Measurements from ENCODE around the gene IL11RA. TPM values are rescaled to one million over a fixed set of nuclear protein-coding genes. Genes with fewer than 3 reads are reported as not detected.

The IL11RA gene
- total and polyA plus RNA-seq, 7 experiments from 2014 or later = 8.5 to 185 (median 137) TPM

DNA sequence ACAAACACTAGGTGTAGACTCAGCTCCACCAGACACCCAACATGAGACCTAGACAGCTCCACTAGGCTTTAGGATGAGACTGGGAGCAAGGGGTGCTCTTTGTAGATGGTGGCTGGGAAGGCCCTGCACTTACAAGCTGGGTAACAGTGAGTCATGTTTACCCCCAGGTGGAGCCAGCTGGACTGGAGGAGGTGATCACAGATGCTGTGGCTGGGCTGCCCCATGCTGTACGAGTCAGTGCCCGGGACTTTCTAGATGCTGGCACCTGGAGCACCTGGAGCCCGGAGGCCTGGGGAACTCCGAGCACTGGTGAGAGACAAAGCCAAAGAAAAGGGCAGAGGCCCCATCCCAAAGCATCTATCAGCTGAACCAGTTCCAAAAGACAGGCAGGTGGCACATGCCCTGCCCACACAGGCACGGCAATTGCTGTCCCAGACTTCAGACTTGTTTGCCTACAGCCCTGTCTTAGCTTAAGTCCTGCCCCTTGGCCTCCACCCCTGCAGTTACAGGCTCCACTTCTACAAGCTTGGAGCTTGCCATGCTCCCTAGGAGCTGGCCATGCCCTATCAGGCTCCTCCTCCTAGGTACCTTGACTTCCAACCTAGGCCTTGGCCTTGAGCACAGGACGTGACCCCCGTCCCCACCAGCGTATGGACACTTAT is 7.7 kb downstream of the IL11RA start:
- no peak overlapping the region for H3K27ac Mint-ChIP-seq
- H3K4me3 Mint-ChIP-seq = no peak overlapping the region
- H3K9me3 Mint-ChIP-seq = no peaks in the 10 kb centered on the region
- H3K4me3 ChIP-seq (ENCODE audit: low read length) = no peak overlapping the region
- peaks cover 27 to 46% (median 38%) of the 10 kb centered on the region in 7 donors for H3K4me1 Mint-ChIP-seq
- peaks cover 28 to 31% of the 10 kb centered on the region in 2 donors for H3K4me1 ChIP-seq (ENCODE audit: control insufficient read depth in 2 of 2, insufficient read depth in 2 of 2, low read length in 2 of 2)
- no peaks in the 10 kb centered on the region for H3K27me3 Mint-ChIP-seq
- no peak for DNase-seq
- no peak overlapping the region for H3K27ac ChIP-seq (ENCODE audit: low read depth, low read length)
- H3K36me3 Mint-ChIP-seq = peaks cover 0 to 20% (median 12%) of the 10 kb centered on the region in 5 donors
- no peak for ATAC-seq
- intact Hi-C loops (cut with micrococcal nuclease) = loop anchor here (5.0 to 10.0 kb wide), 6 partner anchors 415 to 1495 kb away; partner anchors contain the start of genes HINT2 (in 2 of the 2), SPAG8 (in 2 of the 2), B4GALT1 (in 1 of the 2) and CREB3 (in 1 of the 2)
- ChIA-PET POLR2A (interaction anchor here (1.0 to 6.8 kb wide), 3 partner anchors 11 to 43 kb away, joined by 3 to 79 read pairs (median 7); partner anchors contain the start of genes GALT and SIGMAR1), CTCF (interaction anchor here (4.0 kb wide), 1 partner anchor 13 kb away, joined by 11 read pairs; the partner anchor contains the start of gene GALT)
- peaks cover 0 to 12% (median 0%) of the 10 kb centered on the region in 3 experiments for H3K36me3 ChIP-seq (ENCODE audit: control insufficient read depth in 2 of 3, insufficient read depth in 3 of 3, low read length in 3 of 3)
- H3K9me3 ChIP-seq (ENCODE audit: control insufficient read depth in 2 of 3, low read length in 3 of 3) = no peaks in the 10 kb centered on the region
- no peaks in the 10 kb centered on the region for H3K27me3 ChIP-seq (ENCODE audit: control insufficient read depth in 2 of 2, insufficient read depth in 2 of 2, low read length in 2 of 2)

DNA sequence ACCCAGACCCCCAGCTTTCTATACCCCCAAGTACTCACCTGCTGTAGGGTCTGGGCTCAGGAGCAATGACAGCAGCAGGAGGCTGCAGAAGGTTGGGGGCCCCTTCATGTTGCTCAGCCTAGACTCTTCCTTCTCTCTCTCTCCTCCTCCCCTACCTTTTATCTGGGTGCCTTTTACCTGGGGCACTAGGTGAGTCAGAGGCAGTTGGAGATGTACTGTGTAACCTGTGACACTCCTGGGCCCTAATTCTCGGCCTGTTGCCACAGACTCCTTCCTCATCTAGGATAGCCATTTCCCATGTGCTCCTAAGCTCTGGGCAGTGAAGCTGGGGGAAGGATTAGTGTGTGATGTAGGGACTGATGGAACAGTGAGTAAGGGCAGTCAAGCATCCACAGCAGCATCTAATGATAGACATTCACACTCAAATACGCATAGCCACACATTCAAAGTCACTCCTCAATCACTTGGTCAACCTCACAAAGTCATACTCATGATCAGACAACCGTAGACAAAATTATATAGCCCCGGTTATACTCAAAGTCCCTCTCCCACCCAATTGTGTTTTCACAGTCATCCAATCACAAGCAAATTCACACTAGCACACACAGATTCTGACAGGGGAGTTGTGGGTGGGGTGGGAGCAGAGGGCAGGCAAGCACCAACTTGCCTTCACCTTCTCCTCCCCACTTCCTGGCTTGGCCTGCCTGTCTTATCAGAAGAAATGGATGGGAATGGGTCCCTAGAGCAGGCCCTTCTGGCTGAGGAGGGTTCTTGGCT is 10.7 kb downstream of the IL11RA start, which contains the start of gene CCL27:
CCL27 (minus strand) TSS at position 132 of the 777 bp plus-strand sequence; CDS start at position 108, 24 bp downstream.
- Mint-ChIP-seq H3K9me3 (peaks cover 0 to 3% (median 0%) of the 10 kb centered on the region in 11 donors), H3K27ac (peak within 1 kb of the TSS; percentile 86 to 98 (median 97)), H3K4me1 (peaks cover 37 to 60% (median 50%) of the 10 kb centered on the region in 7 donors), H3K4me3 (peak within 1 kb of the TSS; percentile 43 to 97 (median 86)), H3K36me3 (peaks cover 0 to 27% (median 12%) of the 10 kb centered on the region in 5 donors), H3K27me3 (no peaks in the 10 kb centered on the region)
- no peak for ATAC-seq
- Histone ChIP-seq H3K27ac (ENCODE audit: low read depth, low read length) (peak within 1 kb of the TSS; percentile 74), H3K4me3 (ENCODE audit: low read length) (no peak within 1 kb of the TSS), H3K4me1 (ENCODE audit: control insufficient read depth in 2 of 2, insufficient read depth in 2 of 2, low read length in 2 of 2) (peaks cover 33 to 40% of the 10 kb centered on the region in 2 donors), H3K9me3 (ENCODE audit: control insufficient read depth in 2 of 3, low read length in 3 of 3) (no peaks in the 10 kb centered on the region), H3K36me3 (ENCODE audit: control insufficient read depth in 2 of 3, insufficient read depth in 3 of 3, low read length in 3 of 3) (peaks cover 0 to 15% (median 0%) of the 10 kb centered on the region in 3 experiments), H3K27me3 (ENCODE audit: control insufficient read depth in 2 of 2, insufficient read depth in 2 of 2, low read length in 2 of 2) (no peaks in the 10 kb centered on the region)
- no peak for DNase-seq
- intact Hi-C loops (cut with micrococcal nuclease) = loop anchor here (5.0 to 10.0 kb wide), 6 partner anchors 412 to 1498 kb away; partner anchors contain the start of genes HINT2 (in 2 of the 2), SPAG8 (in 2 of the 2), B4GALT1 (in 1 of the 2) and CREB3 (in 1 of the 2)
- ChIA-PET CTCF (interaction anchor here (0.7 to 6.0 kb wide), 6 partner anchors 15 to 59 kb away, joined by 3 to 50 read pairs (median 4); partner anchors contain the start of genes GALT and RPP25L), POLR2A (interaction anchor here (0.6 to 6.8 kb wide), 7 partner anchors 10 to 51 kb away, joined by 3 to 79 read pairs (median 5); partner anchors contain the start of genes GALT, RPP25L and SIGMAR1)

DNA sequence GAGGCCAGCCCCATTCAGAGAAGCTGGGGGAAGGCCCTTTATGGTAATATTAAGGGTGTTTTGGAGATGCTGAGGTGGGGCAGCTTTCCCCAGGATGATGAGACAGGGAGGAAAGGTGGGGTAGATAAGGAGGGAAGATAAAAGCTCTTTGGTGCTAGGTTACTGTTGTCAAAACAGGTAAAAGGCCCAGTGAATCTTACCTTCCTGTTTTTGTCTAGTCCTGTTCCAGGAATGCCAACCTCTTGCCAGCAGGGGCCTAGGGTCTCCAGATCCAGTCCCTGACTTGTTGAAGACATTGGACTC is 11.3 kb downstream of the IL11RA start:
- Mint-ChIP-seq H3K27me3 (no peaks in the 10 kb centered on the region), H3K27ac (peak overlapping the region; percentile 86 to 98 (median 97)), H3K9me3 (peaks cover 0 to 6% (median 0%) of the 10 kb centered on the region in 11 donors), H3K4me3 (peak overlapping the region; percentile 43 to 97 (median 86)), H3K4me1 (peaks cover 37 to 61% (median 50%) of the 10 kb centered on the region in 7 donors), H3K36me3 (peaks cover 0 to 31% (median 12%) of the 10 kb centered on the region in 5 donors)
- Histone ChIP-seq H3K4me1 (ENCODE audit: control insufficient read depth in 2 of 2, insufficient read depth in 2 of 2, low read length in 2 of 2) (peaks cover 33 to 40% of the 10 kb centered on the region in 2 donors), H3K27ac (ENCODE audit: low read depth, low read length) (peak overlapping the region; percentile 74), H3K36me3 (ENCODE audit: control insufficient read depth in 2 of 3, insufficient read depth in 3 of 3, low read length in 3 of 3) (peaks cover 0 to 15% (median 0%) of the 10 kb centered on the region in 3 experiments), H3K4me3 (ENCODE audit: low read length) (no peak overlapping the region), H3K27me3 (ENCODE audit: control insufficient read depth in 2 of 2, insufficient read depth in 2 of 2, low read length in 2 of 2) (no peaks in the 10 kb centered on the region), H3K9me3 (ENCODE audit: control insufficient read depth in 2 of 3, low read length in 3 of 3) (no peaks in the 10 kb centered on the region)
- intact Hi-C loops (cut with micrococcal nuclease) = loop anchor here (5.0 to 10.0 kb wide), 6 partner anchors 412 to 1498 kb away; partner anchors contain the start of genes HINT2 (in 2 of the 2), SPAG8 (in 2 of the 2), B4GALT1 (in 1 of the 2) and CREB3 (in 1 of the 2)
- peak in 6 of 9 donors; percentile 30 to 52 (median 43) for DNase-seq
- ATAC-seq = no peak
- CTCF ChIA-PET = interaction anchor here (0.7 to 6.0 kb wide), 5 partner anchors 15 to 51 kb away, joined by 3 to 50 read pairs (median 6); partner anchors contain the start of genes GALT, RPP25L and SIGMAR1
- POLR2A ChIA-PET = interaction anchor here (0.9 to 6.8 kb wide), 6 partner anchors 15 to 51 kb away, joined by 3 to 79 read pairs (median 4); partner anchors contain the start of genes GALT, RPP25L and SIGMAR1

DNA sequence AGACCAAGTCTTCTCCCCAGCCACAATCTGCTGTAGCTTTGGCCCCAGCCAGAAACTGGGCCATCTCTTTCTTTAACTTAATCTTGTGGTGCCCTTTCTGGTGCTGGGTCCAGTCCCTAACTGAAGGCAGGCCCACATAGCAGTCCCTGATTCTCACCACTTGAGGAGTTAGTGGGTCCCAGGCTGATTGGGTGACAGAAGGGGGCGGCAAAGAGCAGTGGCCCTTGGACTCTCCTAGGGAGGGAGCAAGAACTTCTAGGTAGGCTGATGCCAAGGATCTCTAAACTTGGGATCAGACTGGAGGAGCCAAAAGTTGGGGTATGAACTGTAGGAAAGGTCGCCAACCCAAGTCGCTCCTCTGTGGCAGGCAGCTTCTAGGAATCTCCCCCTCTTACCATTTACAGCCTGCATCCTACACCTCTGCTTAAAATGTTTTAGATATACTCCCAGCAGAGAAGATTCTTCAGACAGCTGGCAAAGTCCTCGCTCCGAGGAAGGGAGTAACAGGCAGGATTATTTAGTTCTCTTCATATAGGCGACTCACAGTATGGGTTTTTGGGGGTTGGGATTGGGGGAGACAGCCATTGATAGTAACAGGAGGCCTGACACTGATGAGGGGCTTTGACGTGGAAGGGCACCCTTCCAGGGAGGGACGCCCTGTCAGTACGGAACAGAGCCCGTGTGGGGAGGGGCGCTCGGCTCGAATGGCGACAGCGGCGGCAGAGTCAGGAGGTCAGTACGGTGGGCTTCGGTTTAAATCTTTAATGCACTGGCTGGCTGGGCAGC is 12.5 kb downstream of the IL11RA start:
- H3K27ac Mint-ChIP-seq = peak overlapping the region; percentile 86 to 98 (median 97)
- H3K4me1 ChIP-seq (ENCODE audit: control insufficient read depth in 2 of 2, insufficient read depth in 2 of 2, low read length in 2 of 2) = peaks cover 33 to 40% of the 10 kb centered on the region in 2 donors
- DNase-seq = peak; percentile 54 to 72 (median 61)
- peaks cover 0 to 4% (median 0%) of the 10 kb centered on the region in 3 experiments for H3K9me3 ChIP-seq (ENCODE audit: control insufficient read depth in 2 of 3, low read length in 3 of 3)
- peaks cover 0 to 18% (median 0%) of the 10 kb centered on the region in 3 experiments for H3K36me3 ChIP-seq (ENCODE audit: control insufficient read depth in 2 of 3, insufficient read depth in 3 of 3, low read length in 3 of 3)
- no peaks in the 10 kb centered on the region for H3K27me3 ChIP-seq (ENCODE audit: control insufficient read depth in 2 of 2, insufficient read depth in 2 of 2, low read length in 2 of 2)
- peaks cover 0 to 42% (median 19%) of the 10 kb centered on the region in 5 donors for H3K36me3 Mint-ChIP-seq
- no peaks in the 10 kb centered on the region for H3K27me3 Mint-ChIP-seq
- CTCF ChIA-PET = interaction anchor here (0.6 to 6.0 kb wide), 10 partner anchors 8 to 53 kb away, joined by 4 to 50 read pairs (median 6); partner anchors contain the start of genes GALT and SIGMAR1
- peaks cover 0 to 9% (median 4%) of the 10 kb centered on the region in 11 donors for H3K9me3 Mint-ChIP-seq
- H3K4me3 ChIP-seq (ENCODE audit: low read length) = peak overlapping the region; percentile 62
- POLR2A ChIA-PET = interaction anchor here (0.8 to 6.8 kb wide), 9 partner anchors 16 to 287 kb away, joined by 3 to 79 read pairs (median 3); partner anchors contain the start of genes GALT, RPP25L and SIGMAR1
- H3K27ac ChIP-seq (ENCODE audit: low read depth, low read length) = peak overlapping the region; percentile 74
- H3K4me3 Mint-ChIP-seq = peak overlapping the region; percentile 89 to 97 (median 94)
- H3K4me1 Mint-ChIP-seq = peaks cover 37 to 61% (median 50%) of the 10 kb centered on the region in 7 donors
- peak; percentile 49 for ATAC-seq
- intact Hi-C loops (cut with micrococcal nuclease) = loop anchor here (1.0 to 10.0 kb wide), 23 partner anchors 18 to 1500 kb away; partner anchors contain the start of genes CREB3 (in 2 of the 2), DNAI1 (in 2 of the 2), DNAJB5 (in 2 of the 2) and FAM219A (in 2 of the 2)

DNA sequence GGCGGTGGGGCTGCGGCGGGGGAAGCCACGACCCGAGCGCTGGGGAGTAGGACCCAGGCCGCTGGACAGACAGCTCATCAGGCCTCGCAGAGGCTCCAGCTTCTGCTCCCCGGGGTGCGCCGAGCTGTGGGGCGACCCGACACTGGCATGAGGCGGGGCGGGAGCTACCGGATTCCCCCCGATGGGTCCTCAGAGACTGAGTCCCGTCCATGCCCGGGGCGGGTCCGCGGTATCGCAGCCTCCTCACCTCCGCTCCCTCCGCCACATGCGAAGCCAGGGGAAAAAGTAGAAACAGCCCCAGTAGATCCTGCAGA is 13.0 kb downstream of the IL11RA start:
- no peaks in the 10 kb centered on the region for H3K27me3 ChIP-seq (ENCODE audit: control insufficient read depth in 2 of 2, insufficient read depth in 2 of 2, low read length in 2 of 2)
- DNase-seq = no peak
- intact Hi-C loops (cut with micrococcal nuclease) = loop anchor here (1.0 to 10.0 kb wide), 21 partner anchors 19 to 1500 kb away; partner anchors contain the start of genes CREB3 (in 2 of the 2), DNAI1 (in 2 of the 2), DNAJB5 (in 2 of the 2) and FAM219A (in 2 of the 2)
- peaks cover 0 to 8% (median 0%) of the 10 kb centered on the region in 3 experiments for H3K9me3 ChIP-seq (ENCODE audit: control insufficient read depth in 2 of 3, low read length in 3 of 3)
- Mint-ChIP-seq H3K9me3 (peaks cover 0 to 14% (median 8%) of the 10 kb centered on the region in 11 donors), H3K27ac (peak overlapping the region; percentile 86 to 98 (median 97)), H3K4me1 (peaks cover 37 to 61% (median 50%) of the 10 kb centered on the region in 7 donors), H3K4me3 (peak overlapping the region; percentile 89 to 97 (median 94)), H3K36me3 (peaks cover 0 to 45% (median 24%) of the 10 kb centered on the region in 5 donors), H3K27me3 (no peaks in the 10 kb centered on the region)
- ChIA-PET POLR2A (interaction anchor here (0.8 to 6.8 kb wide), 7 partner anchors 17 to 287 kb away, joined by 3 to 79 read pairs (median 4); partner anchors contain the start of genes GALT, RPP25L and SIGMAR1), CTCF (interaction anchor here (1.0 to 6.0 kb wide), 7 partner anchors 9 to 54 kb away, joined by 4 to 50 read pairs (median 9); partner anchors contain the start of genes GALT and SIGMAR1)
- peak overlapping the region; percentile 74 for H3K27ac ChIP-seq (ENCODE audit: low read depth, low read length)
- H3K4me1 ChIP-seq (ENCODE audit: control insufficient read depth in 2 of 2, insufficient read depth in 2 of 2, low read length in 2 of 2) = peaks cover 33 to 40% of the 10 kb centered on the region in 2 donors
- peak; percentile 2 for ATAC-seq
- H3K36me3 ChIP-seq (ENCODE audit: control insufficient read depth in 2 of 3, insufficient read depth in 3 of 3, low read length in 3 of 3) = peaks cover 0 to 16% (median 0%) of the 10 kb centered on the region in 3 experiments
- H3K4me3 ChIP-seq (ENCODE audit: low read length) = peak overlapping the region; percentile 62
